ENCODE results near the gene RABL2A.
"Not testable (repeated sequence)": the region's sequence is repeated elsewhere in the genome, so short reads cannot be mapped to it uniquely, and the experiment has no call there.

RABL2A gene

DNA sequence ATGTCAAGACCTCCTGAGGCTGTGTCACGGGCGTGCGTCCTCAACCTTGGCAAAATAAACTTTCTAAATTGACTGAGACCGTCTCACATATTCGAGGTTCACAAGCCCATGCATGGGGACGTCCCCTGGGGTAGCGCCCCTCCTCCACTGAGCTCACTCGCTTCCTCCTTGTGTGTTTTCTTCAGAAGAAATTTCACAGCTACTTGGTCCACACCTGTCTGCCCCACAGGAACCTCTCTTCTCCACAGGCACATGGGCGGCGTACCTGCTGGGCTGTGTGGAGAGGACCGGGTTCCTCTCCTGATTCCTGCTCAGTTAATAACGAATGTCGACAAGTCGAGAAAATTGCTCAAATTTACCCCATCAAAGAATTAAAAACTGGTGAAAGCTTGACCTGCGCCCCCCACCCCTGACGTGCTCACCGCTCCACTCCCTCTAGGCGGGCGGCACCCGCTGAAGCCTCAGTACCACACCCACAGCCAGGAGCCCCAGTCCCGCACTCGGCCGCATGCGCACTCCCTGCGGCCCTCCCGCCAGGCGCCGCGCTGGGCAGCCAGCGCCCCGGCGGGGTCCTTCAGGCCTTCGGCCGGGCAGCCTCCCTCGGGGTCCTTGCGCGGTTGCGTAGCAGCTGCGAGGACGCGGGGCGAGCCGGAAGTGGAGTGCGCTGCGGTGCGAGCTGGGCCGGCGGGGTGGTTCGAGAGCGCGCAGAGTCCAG is at the start of gene RABL2A:
Gene RABL2A, plus strand, starts transcription at position 651 of the 715 bp plus-strand sequence. CDS start 1,341 bp downstream, outside the sequence.
- H3K4me1 ChIP-seq; H3K27me3 ChIP-seq; H3K9me3 ChIP-seq (replicated peaks in 1 of 11); H3K36me3 ChIP-seq; H4K20me1 ChIP-seq: not testable (repeated sequence)
- peak within 1 kb of the TSS; percentile 53 to 70 (median 62) for H3K4me3 ChIP-seq
- H3K9ac ChIP-seq = peak within 1 kb of the TSS; percentile 61 to 79 (median 70); a peak in 21 of 22 replicates
- peak within 1 kb of the TSS in 9 of 11 experiments; percentile 40 to 70 (median 60); a peak in 16 of 22 replicates for H3K27ac ChIP-seq
- peak within 1 kb of the TSS; percentile 63 to 92 (median 69) for H3K4me2 ChIP-seq

GRCh38 chr2:113578508-113578907 is 48.6 kb upstream of the RABL2A start:
- H3K27ac ChIP-seq; H3K9me3 ChIP-seq (replicated peaks in 1 of 11); H3K9ac ChIP-seq; H3K4me2 ChIP-seq; H3K4me3 ChIP-seq; H3K27me3 ChIP-seq; H3K36me3 ChIP-seq; H3K4me1 ChIP-seq; H4K20me1 ChIP-seq: not testable (repeated sequence)

DNA sequence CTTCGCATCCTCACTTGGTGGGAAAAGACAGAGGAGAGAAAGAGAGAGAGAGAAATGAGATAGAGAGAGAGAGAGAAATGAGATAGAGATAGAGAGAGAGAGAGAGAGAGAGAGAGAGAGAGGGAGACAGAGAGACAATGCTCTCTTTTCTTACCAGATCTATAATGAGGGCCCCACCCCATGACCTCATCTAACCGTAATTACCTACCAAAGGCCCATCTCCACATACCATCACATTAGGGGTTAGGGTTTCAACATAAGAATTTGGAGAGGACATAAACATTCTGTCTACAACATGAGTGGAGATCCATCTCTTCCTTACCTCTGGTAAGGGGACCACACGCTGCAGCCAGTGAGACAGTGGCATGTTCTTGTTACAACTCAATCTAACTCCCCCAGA is 44.6 kb upstream of the RABL2A start:
- not testable (repeated sequence) for H3K9me3 ChIP-seq (replicated peaks in 1 of 11); H3K4me3 ChIP-seq; H4K20me1 ChIP-seq; H3K36me3 ChIP-seq; H3K9ac ChIP-seq; H3K27ac ChIP-seq; H3K27me3 ChIP-seq
- H3K4me1 ChIP-seq = peaks cover 4 to 16% (median 12%) of the 10 kb centered on the region in 10 experiments; a peak in 14 of 20 replicates
- peak overlapping the region in 8 of 11 experiments; percentile 83 to 97 (median 90); a peak in 10 of 22 replicates for H3K4me2 ChIP-seq

DNA sequence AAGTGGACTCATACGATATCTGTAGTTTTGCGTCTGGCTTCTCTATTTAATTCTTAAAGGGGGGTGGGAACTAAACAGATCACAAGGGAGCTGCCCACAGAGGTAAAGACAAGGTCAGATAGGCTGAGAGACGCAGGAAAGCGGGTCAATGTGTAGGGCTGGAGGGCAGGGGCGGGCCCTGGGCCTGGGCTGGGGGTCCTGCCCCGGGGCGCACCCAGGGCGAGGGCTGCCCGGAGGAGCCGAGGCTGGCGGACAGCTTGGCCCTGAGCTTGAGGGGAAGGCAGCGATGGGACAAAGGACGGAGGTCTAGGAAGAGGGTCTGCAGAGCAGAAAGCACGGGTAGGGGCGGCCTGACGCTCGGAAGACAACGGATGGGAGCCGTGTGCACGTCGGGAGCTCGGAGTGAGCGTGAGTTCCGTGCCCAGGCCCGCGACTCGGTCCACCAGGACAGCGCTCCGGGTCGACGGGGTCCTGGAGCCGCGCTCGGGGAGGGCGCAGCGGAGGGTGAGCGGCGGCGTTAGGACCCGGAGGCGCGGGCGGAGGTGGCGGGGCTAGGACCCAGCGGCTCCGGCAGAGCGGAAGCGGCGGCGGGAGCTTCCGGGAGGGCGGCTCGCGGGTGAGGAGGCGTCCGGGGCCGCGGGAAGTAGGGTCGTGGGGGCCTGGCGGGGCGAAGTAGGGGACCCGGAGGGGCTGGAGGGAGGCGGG is 43.4 kb upstream of the RABL2A start:
- H3K36me3 ChIP-seq; H4K20me1 ChIP-seq; H3K27me3 ChIP-seq; H3K9me3 ChIP-seq (replicated peaks in 1 of 11): not testable (repeated sequence)
- H3K9ac ChIP-seq = peak overlapping the region; percentile 81 to 87 (median 86)
- peak overlapping the region; percentile 83 to 97 (median 90) for H3K4me2 ChIP-seq
- H3K4me3 ChIP-seq = peak overlapping the region; percentile 72 to 78 (median 74)
- H3K4me1 ChIP-seq = peaks cover 9 to 16% (median 12%) of the 10 kb centered on the region in 10 experiments; a peak in 14 of 20 replicates
- peak overlapping the region; percentile 79 to 87 (median 83) for H3K27ac ChIP-seq

DNA sequence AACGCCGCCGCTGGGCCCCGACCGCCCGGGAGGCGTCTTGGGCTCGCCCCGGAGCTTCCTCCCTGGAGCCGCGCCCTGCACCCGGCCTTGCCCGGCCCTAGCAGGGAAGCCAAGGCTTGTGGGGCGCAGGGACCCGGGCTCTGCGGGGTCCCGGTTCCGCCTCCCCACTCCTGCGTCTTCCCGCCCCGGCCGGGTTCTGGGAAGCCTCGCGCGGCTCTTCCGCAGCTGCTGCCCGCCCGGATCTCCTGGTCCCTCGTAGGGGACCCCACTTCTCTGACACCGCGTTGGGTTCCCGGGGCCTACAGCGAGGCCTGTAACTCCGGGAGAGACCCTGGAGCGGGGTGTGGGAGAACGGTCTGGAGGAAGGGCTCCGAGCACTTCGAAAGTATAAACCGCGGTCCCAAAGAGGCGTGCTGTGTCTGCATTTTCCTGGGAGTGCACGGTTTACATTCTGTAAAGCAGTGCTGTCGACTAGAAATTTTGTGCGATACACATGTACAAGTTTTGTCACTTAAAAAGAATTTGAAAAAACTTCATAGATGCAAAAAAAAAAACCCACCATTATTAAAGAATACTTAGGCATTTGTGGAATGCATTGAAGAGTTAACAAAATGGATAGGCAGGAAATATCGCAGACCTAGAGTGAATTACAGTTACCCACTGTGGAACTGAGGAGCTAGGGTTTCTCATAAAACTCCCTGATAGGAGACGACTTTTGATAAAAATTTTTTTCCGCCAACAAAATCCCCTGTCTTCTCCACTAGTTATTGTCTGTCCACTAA is 42.6 kb upstream of the RABL2A start:
- H3K27ac ChIP-seq = peak overlapping the region; percentile 79 to 87 (median 83)
- H3K9ac ChIP-seq = peak overlapping the region; percentile 81 to 87 (median 86)
- peaks cover 9 to 16% (median 12%) of the 10 kb centered on the region in 10 experiments; a peak in 14 of 20 replicates for H3K4me1 ChIP-seq

GRCh38 chr2:113587201-113587600 is 39.9 kb upstream of the RABL2A start:
- not testable (repeated sequence) for H3K27ac ChIP-seq; H3K36me3 ChIP-seq; H3K4me3 ChIP-seq; H3K9me3 ChIP-seq (replicated peaks in 1 of 11); H3K27me3 ChIP-seq; H3K9ac ChIP-seq; H4K20me1 ChIP-seq
- Histone ChIP-seq H3K4me2 (0 out of 22 replicates have a peak overlapping the region, but pooled peaks of 1 of the 11 experiments have one; percentile 31), H3K4me1 (peaks cover 15 to 30% (median 24%) of the 10 kb centered on the region in 10 experiments)

More for the DNA sequence above, 42.6 kb upstream of the RABL2A start:
- H4K20me1 ChIP-seq; H3K9me3 ChIP-seq (replicated peaks in 1 of 11); H3K36me3 ChIP-seq; H3K27me3 ChIP-seq: not testable (repeated sequence)
- peak overlapping the region; percentile 77 to 95 (median 83) for H3K4me2 ChIP-seq
- peak overlapping the region; percentile 72 to 78 (median 74) for H3K4me3 ChIP-seq

- not testable (repeated sequence) for H4K20me1 ChIP-seq; H3K9me3 ChIP-seq (replicated peaks in 1 of 11); H3K4me3 ChIP-seq; H3K27ac ChIP-seq; H3K36me3 ChIP-seq; H3K27me3 ChIP-seq; H3K9ac ChIP-seq; H3K4me2 ChIP-seq
- peaks cover 15 to 25% (median 20%) of the 10 kb centered on the region in 10 experiments for H3K4me1 ChIP-seq
Observed at GRCh38 chr2:113589591-113589990, 37.5 kb upstream of the RABL2A start.

DNA sequence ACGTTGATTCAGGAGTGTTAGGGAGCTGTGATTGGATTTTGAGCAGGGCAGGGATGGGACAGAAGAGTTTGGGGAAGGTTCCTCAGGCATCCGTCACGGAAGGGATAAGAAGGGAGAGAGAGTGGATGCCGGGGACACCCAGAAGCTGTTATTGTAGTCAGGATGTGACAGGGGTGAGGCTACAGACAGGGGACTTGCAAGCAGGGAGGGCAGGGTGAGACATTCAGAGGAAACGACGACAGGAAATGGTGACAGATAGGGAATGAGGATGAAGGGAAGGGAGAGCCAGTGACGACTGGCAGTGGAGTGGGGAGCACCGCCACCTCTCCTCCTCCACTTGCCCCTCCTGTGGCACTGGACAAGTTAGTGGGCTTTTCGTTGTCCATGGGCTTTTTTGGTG is 35.1 kb upstream of the RABL2A start:
- not testable (repeated sequence) for H3K9me3 ChIP-seq (replicated peaks in 1 of 11); H3K27me3 ChIP-seq; H3K9ac ChIP-seq; H3K4me3 ChIP-seq; H3K27ac ChIP-seq; H4K20me1 ChIP-seq; H3K36me3 ChIP-seq
- H3K4me1 ChIP-seq = peaks cover 5 to 19% (median 12%) of the 10 kb centered on the region in 10 experiments
- peak overlapping the region in 7 of 11 experiments; percentile 66 to 81 (median 72); a peak in 13 of 22 replicates for H3K4me2 ChIP-seq

DNA sequence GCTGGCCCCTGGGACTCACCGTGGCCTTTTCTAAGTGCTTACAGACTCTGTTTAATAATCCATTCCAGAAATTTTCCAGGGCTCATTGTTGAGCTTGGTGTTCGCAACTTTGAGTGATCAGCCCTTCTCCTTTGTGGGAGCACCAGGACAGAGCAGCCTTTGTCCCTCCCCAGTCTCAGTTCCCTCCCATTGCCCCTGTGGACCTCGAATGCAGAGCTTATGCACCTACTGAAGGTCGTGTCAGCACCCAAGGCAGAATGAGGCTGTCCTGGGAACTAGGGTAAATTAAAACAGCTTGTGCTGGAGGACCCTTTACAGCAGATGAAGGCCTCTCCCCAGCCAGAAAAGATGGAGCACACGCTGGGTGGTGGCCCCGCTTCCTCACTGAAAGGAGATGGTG is 33.8 kb upstream of the RABL2A start:
- not testable (repeated sequence) for H3K36me3 ChIP-seq; H3K4me3 ChIP-seq; H4K20me1 ChIP-seq; H3K27ac ChIP-seq; H3K9me3 ChIP-seq (replicated peaks in 1 of 11); H3K9ac ChIP-seq; H3K27me3 ChIP-seq; H3K4me2 ChIP-seq
- peaks cover 5 to 15% (median 12%) of the 10 kb centered on the region in 10 experiments for H3K4me1 ChIP-seq

GRCh38 chr2:113595725-113596124 is 31.3 kb upstream of the RABL2A start:
- not testable (repeated sequence) for H3K4me2 ChIP-seq; H3K27ac ChIP-seq; H3K36me3 ChIP-seq; H3K27me3 ChIP-seq; H4K20me1 ChIP-seq; H3K4me3 ChIP-seq; H3K9ac ChIP-seq; H3K9me3 ChIP-seq (replicated peaks in 1 of 11)
- peaks cover 5 to 15% (median 12%) of the 10 kb centered on the region in 10 experiments for H3K4me1 ChIP-seq

- H4K20me1 ChIP-seq; H3K27me3 ChIP-seq; H3K4me2 ChIP-seq; H3K27ac ChIP-seq; H3K4me3 ChIP-seq; H3K36me3 ChIP-seq; H3K4me1 ChIP-seq; H3K9me3 ChIP-seq (replicated peaks in 1 of 11); H3K9ac ChIP-seq: not testable (repeated sequence)
Observed at GRCh38 chr2:113597164-113597563, 29.9 kb upstream of the RABL2A start.

DNA sequence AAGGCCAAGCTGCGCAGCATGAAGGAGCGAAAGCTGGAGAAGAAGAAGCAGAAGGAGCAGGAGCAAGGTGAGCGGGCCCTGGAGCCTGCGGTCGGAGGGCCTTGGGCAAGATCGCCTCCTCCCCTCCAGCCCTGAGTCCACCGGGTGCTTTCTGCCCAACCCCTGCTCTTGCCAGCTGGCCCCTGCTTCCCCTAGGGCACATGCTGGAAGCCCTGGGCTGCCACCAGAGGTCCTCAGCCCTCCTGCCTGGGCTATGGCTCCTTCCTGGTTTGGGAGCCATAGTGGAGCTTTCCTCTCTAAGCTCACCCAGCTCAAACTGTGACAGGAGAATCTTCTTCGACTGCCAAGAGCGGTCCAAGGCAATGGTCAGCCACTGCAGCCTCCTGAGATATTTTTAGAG is 29.5 kb upstream of the RABL2A start:
- H4K20me1 ChIP-seq; H3K27ac ChIP-seq; H3K4me1 ChIP-seq; H3K9ac ChIP-seq; H3K4me2 ChIP-seq; H3K4me3 ChIP-seq; H3K9me3 ChIP-seq (replicated peaks in 1 of 11); H3K27me3 ChIP-seq; H3K36me3 ChIP-seq: not testable (repeated sequence)

- not testable (repeated sequence) for H3K4me3 ChIP-seq; H3K27me3 ChIP-seq; H3K4me1 ChIP-seq; H3K27ac ChIP-seq; H4K20me1 ChIP-seq; H3K9me3 ChIP-seq (replicated peaks in 1 of 11); H3K9ac ChIP-seq; H3K36me3 ChIP-seq; H3K4me2 ChIP-seq
Observed at GRCh38 chr2:113598180-113598579, 28.9 kb upstream of the RABL2A start.

Measured in BLaER1 treated with 17β-estradiol and CSF1 and Interleukin-3, amounts not matched to agents 10 nM and 100 nM (cell line).